ENCODE data around the gene SLC9A9.

SLC9A9 gene

GRCh38 chr3:143720381-143720780 lies 127.9 kb downstream of the SLC9A9 start:
- Histone ChIP-seq H3K9me3 (no peaks in the 10 kb centered on the region), H3K27me3 (no peaks in the 10 kb centered on the region), H3K4me3 (ENCODE audit: low read depth, low read length) (no peak overlapping the region), H3K4me1 (no peaks in the 10 kb centered on the region), H3K36me3 (no peaks in the 10 kb centered on the region)
- DNase-seq: no peak
- no peak for TF ChIP-seq CTCF (IDR thresholded peaks at IDR 0.05; ENCODE audit: low read depth, low read length)

GRCh38 chr3:143718463-143718862 lies 129.8 kb downstream of the SLC9A9 start:
- Histone ChIP-seq H3K4me1 (no peaks in the 10 kb centered on the region), H3K9me3 (no peaks in the 10 kb centered on the region), H3K27me3 (no peaks in the 10 kb centered on the region), H3K36me3 (no peaks in the 10 kb centered on the region), H3K4me3 (ENCODE audit: low read depth, low read length) (no peak overlapping the region)
- no peak for DNase-seq
- TF ChIP-seq CTCF (IDR thresholded peaks at IDR 0.05; ENCODE audit: low read depth, low read length): no peak

- no peak overlapping the region for H3K4me3 ChIP-seq (ENCODE audit: low read depth, low read length)
- H3K4me1 ChIP-seq: no peaks in the 10 kb centered on the region
- DNase-seq: no peak
- TF ChIP-seq CTCF (IDR thresholded peaks at IDR 0.05; ENCODE audit: low read depth, low read length): no peak
- H3K36me3 ChIP-seq: no peaks in the 10 kb centered on the region
- H3K27me3 ChIP-seq: no peaks in the 10 kb centered on the region
- H3K9me3 ChIP-seq: no peaks in the 10 kb centered on the region
Measured at GRCh38 chr3:143716731-143717130, 131.5 kb downstream of the SLC9A9 start.

- no peak for DNase-seq
- no peaks in the 10 kb centered on the region for H3K9me3 ChIP-seq
- H3K4me3 ChIP-seq (ENCODE audit: low read depth, low read length): no peak overlapping the region
- H3K4me1 ChIP-seq: no peaks in the 10 kb centered on the region
- TF ChIP-seq CTCF (IDR thresholded peaks at IDR 0.05; ENCODE audit: low read depth, low read length): no peak
- no peaks in the 10 kb centered on the region for H3K27me3 ChIP-seq
- H3K36me3 ChIP-seq: no peaks in the 10 kb centered on the region
Measured at GRCh38 chr3:143712522-143712921, 135.7 kb downstream of the SLC9A9 start.

- Histone ChIP-seq H3K27me3 (no peaks in the 10 kb centered on the region), H3K4me1 (no peaks in the 10 kb centered on the region), H3K36me3 (no peaks in the 10 kb centered on the region), H3K4me3 (ENCODE audit: low read depth, low read length) (no peak overlapping the region), H3K9me3 (no peaks in the 10 kb centered on the region)
- no peak for TF ChIP-seq CTCF (IDR thresholded peaks at IDR 0.05; ENCODE audit: low read depth, low read length)
- DNase-seq: no peak
Measured at GRCh38 chr3:143707848-143708247, 140.4 kb downstream of the SLC9A9 start.

GRCh38 chr3:143700431-143700975 lies 147.8 kb downstream of the SLC9A9 start:
- Histone ChIP-seq H3K27me3 (no peaks in the 10 kb centered on the region), H3K9me3 (no peaks in the 10 kb centered on the region), H3K4me1 (no peaks in the 10 kb centered on the region), H3K4me3 (ENCODE audit: low read depth, low read length) (no peak overlapping the region), H3K36me3 (no peaks in the 10 kb centered on the region)
- no peak for DNase-seq
- no peak for TF ChIP-seq CTCF (IDR thresholded peaks at IDR 0.05; ENCODE audit: low read depth, low read length)

Data from BE2C (cell line).